GM10266 (cell line): ENCODE data around the gene MIPOL1.

Experiments
- DNase-seq: peaks from one replicate; pipeline ENCODE4 v3.0.0; 2012; ENCODE audit errors: extremely low spot score
- TF ChIP-seq, protein P1 (sequence below): IDR thresholded peaks from 2 replicates; pipeline ENCODE4 v1.5.1; 2012; ENCODE audit warnings: mild to moderate bottlenecking, low read depth; ENCODE audit not compliant: control insufficient read depth, insufficient read depth; ENCODE audit errors: missing control alignments

MIPOL1 gene

DNA sequence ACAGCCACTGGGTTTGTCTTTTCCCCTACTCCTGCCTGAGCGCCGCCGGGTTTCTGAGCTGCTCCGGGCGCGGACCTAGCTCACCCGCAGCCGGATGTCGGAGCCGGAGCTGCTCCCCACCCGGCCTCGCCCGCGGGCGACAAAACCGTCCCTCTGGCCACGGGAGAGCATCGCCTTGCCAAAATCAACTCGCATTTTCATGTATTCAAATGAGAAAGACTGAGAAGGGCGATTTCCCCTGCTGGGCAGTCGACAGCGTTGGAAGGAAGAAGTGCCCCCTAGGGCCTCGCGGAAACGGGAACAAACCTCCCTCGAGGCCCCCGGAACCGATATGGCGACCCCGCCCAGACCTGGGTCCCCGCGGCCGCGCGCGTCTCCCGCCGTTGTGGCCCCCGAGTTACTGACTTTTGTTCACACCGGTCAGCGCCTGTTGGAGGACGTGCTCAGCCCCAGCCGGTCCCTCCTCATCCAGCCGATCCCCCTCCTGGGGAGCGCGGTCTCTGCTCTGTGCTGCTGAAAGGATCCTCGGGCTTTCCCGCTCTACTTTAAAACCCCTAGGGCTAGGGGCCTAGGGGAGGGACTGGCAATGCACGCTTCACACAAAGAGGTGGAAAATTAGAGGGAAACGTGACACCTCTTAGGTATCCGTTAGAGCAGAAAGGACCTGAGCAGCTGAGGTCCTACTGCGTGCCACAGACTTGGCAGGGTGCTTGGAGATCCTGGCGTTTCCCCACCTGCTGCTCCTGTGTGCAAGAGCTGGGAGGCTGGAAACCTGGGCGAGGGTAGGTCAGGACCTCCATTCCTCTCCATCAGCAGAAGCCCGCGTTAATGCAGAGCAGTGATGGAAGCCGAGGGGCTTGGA, 402.0 kb downstream of the MIPOL1 start:
- TF ChIP-seq, protein P1, sequence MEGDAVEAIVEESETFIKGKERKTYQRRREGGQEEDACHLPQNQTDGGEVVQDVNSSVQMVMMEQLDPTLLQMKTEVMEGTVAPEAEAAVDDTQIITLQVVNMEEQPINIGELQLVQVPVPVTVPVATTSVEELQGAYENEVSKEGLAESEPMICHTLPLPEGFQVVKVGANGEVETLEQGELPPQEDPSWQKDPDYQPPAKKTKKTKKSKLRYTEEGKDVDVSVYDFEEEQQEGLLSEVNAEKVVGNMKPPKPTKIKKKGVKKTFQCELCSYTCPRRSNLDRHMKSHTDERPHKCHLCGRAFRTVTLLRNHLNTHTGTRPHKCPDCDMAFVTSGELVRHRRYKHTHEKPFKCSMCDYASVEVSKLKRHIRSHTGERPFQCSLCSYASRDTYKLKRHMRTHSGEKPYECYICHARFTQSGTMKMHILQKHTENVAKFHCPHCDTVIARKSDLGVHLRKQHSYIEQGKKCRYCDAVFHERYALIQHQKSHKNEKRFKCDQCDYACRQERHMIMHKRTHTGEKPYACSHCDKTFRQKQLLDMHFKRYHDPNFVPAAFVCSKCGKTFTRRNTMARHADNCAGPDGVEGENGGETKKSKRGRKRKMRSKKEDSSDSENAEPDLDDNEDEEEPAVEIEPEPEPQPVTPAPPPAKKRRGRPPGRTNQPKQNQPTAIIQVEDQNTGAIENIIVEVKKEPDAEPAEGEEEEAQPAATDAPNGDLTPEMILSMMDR: no peak
- no peak for DNase-seq

DNA sequence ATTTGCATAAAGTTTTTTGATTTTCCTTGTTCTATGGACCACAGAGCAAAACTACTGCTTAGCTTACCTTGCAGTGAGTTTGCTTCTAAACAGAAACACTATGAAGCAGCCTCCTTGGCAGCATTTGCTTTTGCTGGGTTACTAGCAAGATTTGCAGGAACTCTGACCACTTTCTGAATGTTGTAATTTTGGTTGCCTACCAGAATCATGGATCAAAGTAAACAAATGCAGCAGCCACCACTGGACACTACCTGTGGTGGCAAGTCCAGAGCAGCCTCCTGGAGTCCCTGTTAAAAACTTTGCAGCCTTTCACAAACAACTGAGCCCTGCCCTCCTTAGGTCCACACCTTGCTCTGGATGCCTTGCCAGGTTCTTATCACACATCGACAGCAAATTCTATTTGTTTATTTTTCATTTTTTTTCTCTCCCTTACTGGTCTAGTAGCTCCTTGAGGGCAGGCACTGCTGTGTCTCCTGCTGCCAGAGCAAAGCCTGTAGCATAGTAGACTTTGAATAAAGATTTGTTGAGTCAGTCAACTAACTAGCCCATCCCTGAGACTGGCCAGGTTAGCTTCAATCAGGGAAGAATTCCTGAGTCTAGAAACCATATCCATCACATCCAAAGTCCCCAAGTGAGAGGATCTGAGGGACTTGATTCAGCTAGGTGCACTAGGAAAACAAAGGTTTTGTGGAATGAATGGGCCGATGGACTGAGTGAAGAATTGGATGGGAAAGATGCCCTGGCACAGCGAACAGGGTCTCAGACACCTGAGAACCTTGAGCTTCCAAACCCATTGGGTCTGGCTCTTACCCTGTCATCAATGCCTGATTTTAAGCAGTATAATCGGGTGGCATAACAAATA, 403.4 kb downstream of the MIPOL1 start:
- DNase-seq: no peak
- TF ChIP-seq, protein P1: no peak

DNA sequence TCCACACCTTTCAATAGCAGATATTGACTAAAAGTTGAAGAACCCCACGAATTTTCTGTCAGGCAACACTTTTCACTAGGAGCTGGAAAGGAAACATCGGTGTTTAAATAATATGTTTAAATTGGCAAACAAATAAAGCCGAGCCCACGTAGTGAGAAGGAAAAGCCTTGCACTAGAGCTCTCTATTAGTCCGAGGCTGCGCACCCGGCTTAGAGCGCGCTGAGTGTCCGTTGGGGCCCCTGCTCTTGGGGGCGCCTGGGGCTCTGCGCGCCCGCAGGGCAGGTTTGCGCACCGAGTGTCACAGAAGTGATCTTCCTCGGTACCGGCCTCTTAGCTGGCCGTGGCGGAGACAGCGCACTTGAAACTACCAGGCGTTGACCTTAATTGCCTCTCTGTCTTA, 404.1 kb downstream of the MIPOL1 start:
- TF ChIP-seq, protein P1: no peak
- DNase-seq: no peak
